ENCODE data around the gene FKTN.

DNA sequence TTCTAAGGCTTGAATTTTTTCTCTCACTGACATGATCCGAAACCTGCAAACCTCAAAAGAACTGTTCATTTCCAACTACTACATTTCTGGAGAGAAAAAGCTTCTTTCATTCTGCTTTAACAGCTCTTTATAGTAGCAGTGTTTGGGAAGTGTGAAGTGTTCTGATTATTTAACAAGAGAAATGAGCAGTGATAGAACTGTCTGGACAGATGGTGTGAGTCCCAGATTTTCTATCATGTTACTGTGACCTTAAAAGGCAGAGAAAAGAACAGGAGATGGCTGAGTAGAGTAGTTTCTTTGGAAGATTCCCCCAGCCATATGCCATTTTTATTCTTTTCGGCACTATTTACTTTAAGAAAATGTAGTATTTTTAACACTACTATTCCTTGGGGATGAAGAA is 63.1 kb downstream of the FKTN start:
- TF ChIP-seq, protein P1, sequence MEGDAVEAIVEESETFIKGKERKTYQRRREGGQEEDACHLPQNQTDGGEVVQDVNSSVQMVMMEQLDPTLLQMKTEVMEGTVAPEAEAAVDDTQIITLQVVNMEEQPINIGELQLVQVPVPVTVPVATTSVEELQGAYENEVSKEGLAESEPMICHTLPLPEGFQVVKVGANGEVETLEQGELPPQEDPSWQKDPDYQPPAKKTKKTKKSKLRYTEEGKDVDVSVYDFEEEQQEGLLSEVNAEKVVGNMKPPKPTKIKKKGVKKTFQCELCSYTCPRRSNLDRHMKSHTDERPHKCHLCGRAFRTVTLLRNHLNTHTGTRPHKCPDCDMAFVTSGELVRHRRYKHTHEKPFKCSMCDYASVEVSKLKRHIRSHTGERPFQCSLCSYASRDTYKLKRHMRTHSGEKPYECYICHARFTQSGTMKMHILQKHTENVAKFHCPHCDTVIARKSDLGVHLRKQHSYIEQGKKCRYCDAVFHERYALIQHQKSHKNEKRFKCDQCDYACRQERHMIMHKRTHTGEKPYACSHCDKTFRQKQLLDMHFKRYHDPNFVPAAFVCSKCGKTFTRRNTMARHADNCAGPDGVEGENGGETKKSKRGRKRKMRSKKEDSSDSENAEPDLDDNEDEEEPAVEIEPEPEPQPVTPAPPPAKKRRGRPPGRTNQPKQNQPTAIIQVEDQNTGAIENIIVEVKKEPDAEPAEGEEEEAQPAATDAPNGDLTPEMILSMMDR (IDR thresholded peaks at IDR 0.05; ENCODE audit: insufficient read depth, low read depth, low read length), result no peak
- no peak for TF ChIP-seq EZH2 (IDR thresholded peaks at IDR 0.05; ENCODE audit: insufficient read depth, low read length)
